GM18517 (cell line): ENCODE results near the gene MTX2.
"Not testable (repeated sequence)": the region's sequence is repeated elsewhere in the genome, so short reads cannot be mapped to it uniquely, and the experiment has no call there.

ENCODE experiments used
- ATAC-seq: cut with Tn5 transposase; IDR thresholded peaks from one replicate; pipeline ENCODE4 v1.9.1; 2021; ENCODE audit warnings: mild to moderate bottlenecking, moderate library complexity; ENCODE audit not compliant: unreplicated experiment

MTX2 gene

GRCh38 chr2:176370467-176371171 lies 101.4 kb downstream of the MTX2 start:
- no peak for ATAC-seq

GRCh38 chr2:176373155-176373554 lies 103.9 kb downstream of the MTX2 start:
- ATAC-seq, result not testable (repeated sequence)

- no peak for ATAC-seq
Observed at GRCh38 chr2:176378323-176378722, 109.1 kb downstream of the MTX2 start.

- ATAC-seq, result no peak
Observed at GRCh38 chr2:176380341-176380740, 111.1 kb downstream of the MTX2 start.

- ATAC-seq, result no peak
Observed at GRCh38 chr2:176383100-176383499, 113.9 kb downstream of the MTX2 start.

GRCh38 chr2:176383836-176384442 lies 114.7 kb downstream of the MTX2 start:
- no peak for ATAC-seq

- no peak for ATAC-seq
Observed at GRCh38 chr2:176385219-176385759, 116.0 kb downstream of the MTX2 start.

- ATAC-seq, result no peak
Observed at GRCh38 chr2:176385838-176386237, 116.6 kb downstream of the MTX2 start.
